HG02870 (cell line): ENCODE data around the gene PIP4K2B.

ENCODE experiments used
- ATAC-seq: cut with Tn5 transposase; IDR thresholded peaks from one replicate; pipeline ENCODE4 v1.9.1; 2021; ENCODE audit warnings: mild to moderate bottlenecking, moderate library complexity; ENCODE audit not compliant: unreplicated experiment

The PIP4K2B gene

GRCh38 chr17:38746004-38746848 lies 53.1 kb downstream of the PIP4K2B start:
- ATAC-seq: no peak

- ATAC-seq: no peak
These were observed 53.8 kb downstream of the PIP4K2B start for GRCh38 chr17:38745545-38745944.

- ATAC-seq: no peak
These were observed 55.7 kb downstream of the PIP4K2B start for GRCh38 chr17:38743556-38744171.

- no peak for ATAC-seq
These were observed 56.7 kb downstream of the PIP4K2B start for GRCh38 chr17:38742411-38743308.

- no peak for ATAC-seq
These were observed 57.4 kb downstream of the PIP4K2B start for GRCh38 chr17:38741921-38742410.

- no peak for ATAC-seq
These were observed 57.9 kb downstream of the PIP4K2B start for GRCh38 chr17:38741461-38741860.

- no peak for ATAC-seq
These were observed 58.5 kb downstream of the PIP4K2B start for GRCh38 chr17:38740806-38741205.

GRCh38 chr17:38740044-38740443 lies 59.3 kb downstream of the PIP4K2B start:
- ATAC-seq: no peak

GRCh38 chr17:38739305-38739704 lies 60.1 kb downstream of the PIP4K2B start:
- no peak for ATAC-seq

GRCh38 chr17:38738686-38739085 lies 60.7 kb downstream of the PIP4K2B start:
- ATAC-seq: no peak

- ATAC-seq: no peak
These were observed 61.2 kb downstream of the PIP4K2B start for GRCh38 chr17:38738007-38738662.

- ATAC-seq: no peak
These were observed 64.0 kb downstream of the PIP4K2B start for GRCh38 chr17:38735161-38735997.

- no peak for ATAC-seq
These were observed 65.1 kb downstream of the PIP4K2B start for GRCh38 chr17:38733982-38734973.

- no peak for ATAC-seq
These were observed 65.9 kb downstream of the PIP4K2B start for GRCh38 chr17:38733282-38733981.

- no peak for ATAC-seq
These were observed 66.7 kb downstream of the PIP4K2B start for GRCh38 chr17:38732376-38733281.

- no peak for ATAC-seq
These were observed 67.6 kb downstream of the PIP4K2B start for GRCh38 chr17:38731526-38732294.
